Uterus (tissue), 2 donors: Measurements from ENCODE around the gene TAF1.

ENCODE experiments used
- POLR2A ChIP-seq, 2 donors: fragments of 450-650 bp; IDR thresholded peaks; one replicate each; pipeline ENCODE4 v1.6.1; 2016; ENCODE audit warnings: antibody characterized with exemption in 2 of 2, mild to moderate bottlenecking in 1 of 2, moderate library complexity in 1 of 2
- TF ChIP-seq, protein P1 (sequence below), 4 experiments: fragments of 200-600 bp in 2 of 4; fragments of 450-650 bp in 2 of 4; sonication (generic) in 2 of 4; IDR thresholded peaks; one replicate each; pipeline ENCODE4 v1.5.1; 2016 to 2019; ENCODE audit warnings: antibody characterized with exemption in 4 of 4, mild to moderate bottlenecking in 2 of 4, moderate library complexity in 1 of 4

DNA sequence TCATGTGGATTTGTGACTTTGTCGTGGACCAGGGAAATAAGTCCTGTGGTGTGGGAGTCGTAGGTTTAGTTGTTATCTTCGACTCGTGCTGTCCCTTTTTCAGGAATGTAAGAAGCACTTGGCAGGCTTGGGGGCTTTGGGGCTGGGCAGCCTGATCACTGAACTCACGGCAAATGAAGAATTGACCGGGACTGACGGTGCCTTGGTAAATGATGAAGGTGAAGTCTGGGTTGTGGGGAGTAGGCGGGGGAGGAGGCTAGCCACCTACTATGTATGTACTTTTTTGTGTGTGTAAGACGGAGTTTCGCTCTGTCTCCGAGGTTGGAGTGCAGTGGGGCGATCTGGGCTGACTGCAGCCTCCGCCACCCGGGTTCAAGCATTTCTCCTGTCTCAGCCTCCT, 1.2 kb downstream of the TAF1 start:
- TF ChIP-seq POLR2A (IDR thresholded peaks at IDR 0.05): no peak
- TF ChIP-seq, protein P1, sequence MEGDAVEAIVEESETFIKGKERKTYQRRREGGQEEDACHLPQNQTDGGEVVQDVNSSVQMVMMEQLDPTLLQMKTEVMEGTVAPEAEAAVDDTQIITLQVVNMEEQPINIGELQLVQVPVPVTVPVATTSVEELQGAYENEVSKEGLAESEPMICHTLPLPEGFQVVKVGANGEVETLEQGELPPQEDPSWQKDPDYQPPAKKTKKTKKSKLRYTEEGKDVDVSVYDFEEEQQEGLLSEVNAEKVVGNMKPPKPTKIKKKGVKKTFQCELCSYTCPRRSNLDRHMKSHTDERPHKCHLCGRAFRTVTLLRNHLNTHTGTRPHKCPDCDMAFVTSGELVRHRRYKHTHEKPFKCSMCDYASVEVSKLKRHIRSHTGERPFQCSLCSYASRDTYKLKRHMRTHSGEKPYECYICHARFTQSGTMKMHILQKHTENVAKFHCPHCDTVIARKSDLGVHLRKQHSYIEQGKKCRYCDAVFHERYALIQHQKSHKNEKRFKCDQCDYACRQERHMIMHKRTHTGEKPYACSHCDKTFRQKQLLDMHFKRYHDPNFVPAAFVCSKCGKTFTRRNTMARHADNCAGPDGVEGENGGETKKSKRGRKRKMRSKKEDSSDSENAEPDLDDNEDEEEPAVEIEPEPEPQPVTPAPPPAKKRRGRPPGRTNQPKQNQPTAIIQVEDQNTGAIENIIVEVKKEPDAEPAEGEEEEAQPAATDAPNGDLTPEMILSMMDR (IDR thresholded peaks at IDR 0.05): no peak
